Fibroblast of lung (primary cell): Measurements from ENCODE around the gene C1QL1. TPM values are rescaled to one million over a fixed set of nuclear protein-coding genes. Genes with fewer than 3 reads are reported as not detected.

ENCODE experiments used
- DNase-seq, 2 donors: peaks; one replicate each; pipeline versions ENCODE4 v3.0.0 to v3.0.0-alpha.2; 2010; ENCODE audit warnings: low read depth in 2 of 2
- H2AFZ ChIP-seq: 2 replicates; pipeline ENCODE4 v1.5.1; 2012; ENCODE audit warnings: low read length, control low read depth, inconsistent platforms
- H3K27ac ChIP-seq: 2 replicates; pipeline ENCODE4 v1.5.1; 2011; ENCODE audit warnings: low read length, control low read depth; ENCODE audit not compliant: insufficient read depth
- H3K27me3 ChIP-seq: 2 replicates; pipeline ENCODE4 v1.5.1; 2011; ENCODE audit warnings: mild to moderate bottlenecking, low read length; ENCODE audit not compliant: control insufficient read depth, insufficient read depth
- H3K36me3 ChIP-seq: 2 replicates; pipeline ENCODE4 v1.5.1; 2011; ENCODE audit warnings: low read length; ENCODE audit not compliant: control insufficient read depth, insufficient read depth
- H3K4me1 ChIP-seq: 2 replicates; pipeline ENCODE4 v1.5.1; 2011; ENCODE audit warnings: low read length; ENCODE audit not compliant: control insufficient read depth, insufficient read depth; ENCODE audit errors: extremely low read depth
- H3K4me2 ChIP-seq: 2 replicates; pipeline ENCODE4 v1.5.1; 2011; ENCODE audit warnings: low read length, control low read depth; ENCODE audit not compliant: insufficient read depth; ENCODE audit errors: extremely low read depth
- H3K4me3 ChIP-seq, 4 experiments: fragments of 200-600 bp in 1 of 4; sonication (generic) in 1 of 4; replicated peaks in 1 of 4; 2 replicates each; pipeline ENCODE4 v1.5.1; 2011 to 2016; ENCODE audit warnings: low read length in 4 of 4, low read depth in 3 of 4, mild to moderate bottlenecking in 3 of 4, control low read depth in 2 of 4, inconsistent platforms in 1 of 4, mixed read lengths in 1 of 4; ENCODE audit not compliant: insufficient read depth in 1 of 4; ENCODE audit errors: control extremely low read depth in 1 of 4
- H3K79me2 ChIP-seq: 2 replicates; pipeline ENCODE4 v1.5.1; 2012; ENCODE audit warnings: mild to moderate bottlenecking, low read length, inconsistent platforms; ENCODE audit not compliant: control insufficient read depth, insufficient read depth
- H3K9ac ChIP-seq: 2 replicates; pipeline ENCODE4 v1.5.1; 2011; ENCODE audit warnings: mild to moderate bottlenecking, low read length, control low read depth; ENCODE audit not compliant: insufficient read depth
- H3K9me3 ChIP-seq: 2 replicates; pipeline ENCODE4 v1.5.1; 2012; ENCODE audit warnings: low read depth, low read length; ENCODE audit not compliant: control insufficient read depth, insufficient read depth
- H4K20me1 ChIP-seq: 2 replicates; pipeline ENCODE4 v1.5.1; 2011; ENCODE audit warnings: low read length; ENCODE audit not compliant: control insufficient read depth, insufficient read depth; ENCODE audit errors: extremely low read depth
- EZH2 ChIP-seq: IDR thresholded peaks from 2 replicates; pipeline ENCODE4 v1.5.1; 2012; ENCODE audit warnings: low read length, control low read depth, mild to moderate bottlenecking; ENCODE audit errors: missing control alignments
- polyA plus RNA-seq, 2 donors: library from polyadenylated mRNA; depleted of rRNA in 1 of 2; stranded (reverse) in 1 of 2; unstranded in 1 of 2; fragments of >200 nt; gene quantifications; 2 replicates each; pipeline ENCODE4 v1.2.1, GENCODE V29; 2011 to 2012; ENCODE audit warnings: missing spikeins in 1 of 2
- total RNA-seq: library from RNA; depleted of rRNA; stranded (reverse); fragments of >200 nt; gene quantifications from 2 replicates; pipeline ENCODE4 v1.2.1, GENCODE V29; 2014
- TF ChIP-seq, protein P1 (sequence below), 2 donors: IDR thresholded peaks in 1 of 2; conservative IDR thresholded peaks in 1 of 2; 1 replicate in 1 of 2; 2 replicates in 1 of 2; pipeline ENCODE4 v1.5.1; 2011 to 2012; ENCODE audit warnings: low read length in 2 of 2, control low read depth in 1 of 2, inconsistent platforms in 1 of 2, low read depth in 1 of 2, mild to moderate bottlenecking in 1 of 2

C1QL1 gene
- total and polyA plus RNA-seq, 2 donors (not counting 1 experiment from before 2014, with no cell fraction given), result 0.53 to 1.3 TPM

DNA sequence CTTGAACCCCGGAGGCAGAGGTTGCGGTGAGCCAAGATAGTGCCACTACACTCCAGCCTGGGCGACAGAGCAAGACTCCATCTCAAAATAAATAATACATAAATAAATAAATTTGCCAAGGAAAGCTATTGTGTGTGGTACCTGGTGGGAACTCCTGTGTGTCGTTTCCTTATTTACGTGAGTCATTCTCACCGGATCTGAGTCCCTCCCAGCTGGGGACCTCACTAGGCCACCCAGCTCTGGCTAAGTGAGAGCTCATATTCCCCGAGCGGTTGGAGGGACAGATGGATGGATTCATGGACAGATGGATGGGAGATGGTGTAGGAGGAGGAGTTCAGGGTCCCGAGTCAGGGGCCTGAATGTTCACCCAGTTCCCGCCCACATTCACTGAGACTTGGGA, 22.9 kb upstream of the C1QL1 start:
- Histone ChIP-seq H3K9ac (no peak overlapping the region), H3K36me3 (no peaks in the 10 kb centered on the region), H3K9me3 (no peaks in the 10 kb centered on the region), H3K79me2 (no peaks in the 10 kb centered on the region), H3K4me3 (no peak overlapping the region), H4K20me1 (no peaks in the 10 kb centered on the region), H3K27me3 (peaks cover 13% of the 10 kb centered on the region), H3K4me2 (no peak overlapping the region), H3K4me1 (peaks cover 3% of the 10 kb centered on the region), H2AFZ (no peak overlapping the region), H3K27ac (no peak overlapping the region)
- TF ChIP-seq EZH2, result no peak
- TF ChIP-seq, protein P1, sequence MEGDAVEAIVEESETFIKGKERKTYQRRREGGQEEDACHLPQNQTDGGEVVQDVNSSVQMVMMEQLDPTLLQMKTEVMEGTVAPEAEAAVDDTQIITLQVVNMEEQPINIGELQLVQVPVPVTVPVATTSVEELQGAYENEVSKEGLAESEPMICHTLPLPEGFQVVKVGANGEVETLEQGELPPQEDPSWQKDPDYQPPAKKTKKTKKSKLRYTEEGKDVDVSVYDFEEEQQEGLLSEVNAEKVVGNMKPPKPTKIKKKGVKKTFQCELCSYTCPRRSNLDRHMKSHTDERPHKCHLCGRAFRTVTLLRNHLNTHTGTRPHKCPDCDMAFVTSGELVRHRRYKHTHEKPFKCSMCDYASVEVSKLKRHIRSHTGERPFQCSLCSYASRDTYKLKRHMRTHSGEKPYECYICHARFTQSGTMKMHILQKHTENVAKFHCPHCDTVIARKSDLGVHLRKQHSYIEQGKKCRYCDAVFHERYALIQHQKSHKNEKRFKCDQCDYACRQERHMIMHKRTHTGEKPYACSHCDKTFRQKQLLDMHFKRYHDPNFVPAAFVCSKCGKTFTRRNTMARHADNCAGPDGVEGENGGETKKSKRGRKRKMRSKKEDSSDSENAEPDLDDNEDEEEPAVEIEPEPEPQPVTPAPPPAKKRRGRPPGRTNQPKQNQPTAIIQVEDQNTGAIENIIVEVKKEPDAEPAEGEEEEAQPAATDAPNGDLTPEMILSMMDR (conservative IDR thresholded peaks at IDR 0.05 in 1 of 2, IDR thresholded peaks at IDR 0.05 in 1 of 2; ENCODE audit: low read depth in 1 of 2, low read length in 2 of 2), result no peak
- DNase-seq, result no peak

DNA sequence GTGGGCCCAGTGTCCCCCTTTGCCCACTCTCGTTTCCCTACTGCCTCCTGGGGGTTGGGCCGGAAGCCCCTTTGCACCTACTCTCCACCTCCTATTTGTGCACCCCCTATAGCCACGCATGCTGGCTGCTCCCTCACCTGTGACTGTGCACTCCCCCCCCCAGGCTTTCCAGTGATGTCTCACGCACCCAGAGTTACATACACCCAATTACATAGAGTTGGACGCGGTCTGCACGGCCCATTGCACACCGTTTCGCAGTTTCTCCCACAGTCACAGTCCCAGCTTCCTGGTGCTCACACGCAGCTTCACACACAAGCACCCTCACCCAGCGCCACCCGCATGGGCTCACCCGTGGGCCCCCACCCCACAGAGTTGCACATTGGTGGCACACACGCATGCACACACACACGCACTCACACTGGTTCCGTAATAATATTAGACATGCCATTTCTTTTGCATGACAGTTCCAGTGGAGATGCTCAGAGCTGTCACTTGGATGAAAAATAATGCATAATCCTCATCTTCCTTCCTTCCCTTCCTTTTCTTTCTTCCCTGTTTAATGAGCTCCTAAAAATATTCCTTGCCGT, 21.5 kb upstream of the C1QL1 start:
- TF ChIP-seq EZH2, result no peak
- TF ChIP-seq, protein P1 (conservative IDR thresholded peaks at IDR 0.05 in 1 of 2, IDR thresholded peaks at IDR 0.05 in 1 of 2; ENCODE audit: low read depth in 1 of 2, low read length in 2 of 2), result no peak
- Histone ChIP-seq H2AFZ (no peak overlapping the region), H3K4me1 (peaks cover 3% of the 10 kb centered on the region), H3K27me3 (peaks cover 13% of the 10 kb centered on the region), H3K9ac (no peak overlapping the region), H3K79me2 (no peaks in the 10 kb centered on the region), H3K27ac (no peak overlapping the region), H3K36me3 (no peaks in the 10 kb centered on the region), H3K4me3 (no peak overlapping the region), H3K9me3 (no peaks in the 10 kb centered on the region), H3K4me2 (no peak overlapping the region), H4K20me1 (no peaks in the 10 kb centered on the region)
- DNase-seq, result no peak

DNA sequence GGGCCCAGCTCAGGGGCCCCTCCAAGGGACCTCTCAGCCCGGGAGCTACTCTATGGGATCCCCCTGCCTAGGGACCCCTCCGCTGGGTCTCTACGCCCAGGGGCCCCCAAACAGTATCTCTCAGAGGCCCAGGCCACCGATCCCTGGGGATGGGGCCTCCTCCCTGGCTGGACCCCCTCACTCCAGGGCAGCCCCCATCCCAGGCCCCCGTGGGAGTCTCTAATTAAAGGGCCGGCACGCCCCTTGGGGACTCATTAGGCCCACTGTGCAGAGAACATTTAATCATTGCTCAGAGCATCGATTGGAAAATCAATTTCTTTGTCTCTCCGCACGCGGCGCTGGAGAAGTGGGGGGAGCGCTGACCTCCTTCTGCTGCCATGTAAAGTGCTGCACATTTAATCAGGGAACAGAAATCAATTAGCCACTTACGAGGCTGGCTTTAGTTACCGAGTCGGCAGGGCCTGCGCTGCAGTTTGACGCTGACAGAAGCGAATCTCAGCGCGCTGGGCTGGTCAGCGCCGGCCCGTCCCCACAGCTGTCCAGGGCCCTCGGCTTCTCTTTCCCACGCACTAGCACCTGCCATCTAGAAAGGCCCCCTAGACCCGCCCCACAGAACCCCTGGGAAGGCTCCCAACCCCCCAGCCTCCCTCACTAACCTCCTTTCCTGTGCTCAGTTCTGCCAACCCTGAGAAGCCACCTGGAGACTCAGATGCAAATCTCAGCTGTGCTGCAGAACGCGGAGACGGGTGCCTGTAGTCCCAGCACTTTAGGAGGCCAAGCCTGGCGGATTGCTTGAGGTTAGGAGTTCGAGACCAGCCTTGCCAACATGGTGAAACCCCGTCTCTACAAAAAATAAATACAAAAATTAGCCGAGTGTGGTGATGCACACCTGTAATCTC, 20.2 kb upstream of the C1QL1 start:
- Histone ChIP-seq H3K4me2 (no peak overlapping the region), H3K9ac (no peak overlapping the region), H3K36me3 (no peaks in the 10 kb centered on the region), H4K20me1 (no peaks in the 10 kb centered on the region), H3K9me3 (no peaks in the 10 kb centered on the region), H3K79me2 (no peaks in the 10 kb centered on the region), H3K4me3 (no peak overlapping the region), H3K4me1 (peaks cover 3% of the 10 kb centered on the region), H2AFZ (no peak overlapping the region), H3K27me3 (peaks cover 7% of the 10 kb centered on the region), H3K27ac (no peak overlapping the region)
- DNase-seq, result no peak
- TF ChIP-seq, protein P1 (conservative IDR thresholded peaks at IDR 0.05 in 1 of 2, IDR thresholded peaks at IDR 0.05 in 1 of 2; ENCODE audit: low read depth in 1 of 2, low read length in 2 of 2), result no peak
- no peak for TF ChIP-seq EZH2
